Stimulated activated CD4-positive, alpha-beta T cell treated with anti-CD3 and anti-CD28 coated beads, Interleukin-12 subunit alpha, Interleukin-12 subunit beta, amount 100 ng/mL, for 4 hours (primary cell): ENCODE measurements around the gene MILR1.
"Not testable (repeated sequence)": the region's sequence is repeated elsewhere in the genome, so short reads cannot be mapped to it uniquely, and the experiment has no call there.

Experiments
- DNase-seq: peaks from one replicate; pipeline ENCODE4 v3.0.0-alpha.2; 2020

Gene MILR1, protein sequence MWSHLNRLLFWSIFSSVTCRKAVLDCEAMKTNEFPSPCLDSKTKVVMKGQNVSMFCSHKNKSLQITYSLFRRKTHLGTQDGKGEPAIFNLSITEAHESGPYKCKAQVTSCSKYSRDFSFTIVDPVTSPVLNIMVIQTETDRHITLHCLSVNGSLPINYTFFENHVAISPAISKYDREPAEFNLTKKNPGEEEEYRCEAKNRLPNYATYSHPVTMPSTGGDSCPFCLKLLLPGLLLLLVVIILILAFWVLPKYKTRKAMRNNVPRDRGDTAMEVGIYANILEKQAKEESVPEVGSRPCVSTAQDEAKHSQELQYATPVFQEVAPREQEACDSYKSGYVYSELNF

DNA sequence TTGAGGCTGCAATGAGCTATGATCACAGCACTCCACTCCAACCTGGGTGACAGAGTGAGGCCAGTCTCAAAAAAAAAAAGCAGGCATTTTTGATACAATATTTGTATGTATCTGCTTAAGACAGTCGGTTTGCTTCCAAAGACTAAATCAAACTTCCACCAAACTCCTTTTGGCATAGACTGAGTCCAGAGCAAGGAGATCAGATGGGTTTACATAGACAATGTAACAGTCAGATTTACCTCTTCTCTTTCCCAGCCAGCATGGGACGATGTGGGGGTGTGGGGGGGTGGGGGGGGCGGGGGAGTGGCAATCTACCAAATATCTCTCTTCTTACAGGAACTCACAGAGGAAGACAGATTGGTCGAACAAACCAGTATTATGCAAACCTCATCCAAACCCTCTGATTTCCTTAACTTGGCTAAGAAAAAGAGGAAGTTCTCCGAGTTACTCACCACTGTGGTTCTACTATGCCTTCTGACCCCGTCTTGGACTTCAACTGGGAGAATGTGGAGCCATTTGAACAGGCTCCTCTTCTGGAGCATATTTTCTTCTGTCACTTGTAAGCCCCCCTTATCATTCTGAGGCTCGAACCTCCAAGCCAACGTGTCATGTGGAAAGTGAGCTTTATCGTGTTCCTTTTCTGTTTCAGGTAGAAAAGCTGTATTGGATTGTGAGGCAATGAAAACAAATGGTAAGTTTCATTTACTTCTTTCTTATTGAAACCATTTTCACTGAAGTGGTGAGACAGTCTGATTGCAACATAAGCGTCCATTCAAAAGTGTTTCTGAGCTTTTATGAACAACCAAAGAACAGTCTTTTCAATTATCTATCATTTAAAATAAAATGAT, at the start of gene MILR1:
Gene MILR1, plus strand, starts transcription at position 451 of the 848 bp plus-strand sequence. Its CDS starts 54 bp downstream, at position 505.
- no peak for DNase-seq

DNA sequence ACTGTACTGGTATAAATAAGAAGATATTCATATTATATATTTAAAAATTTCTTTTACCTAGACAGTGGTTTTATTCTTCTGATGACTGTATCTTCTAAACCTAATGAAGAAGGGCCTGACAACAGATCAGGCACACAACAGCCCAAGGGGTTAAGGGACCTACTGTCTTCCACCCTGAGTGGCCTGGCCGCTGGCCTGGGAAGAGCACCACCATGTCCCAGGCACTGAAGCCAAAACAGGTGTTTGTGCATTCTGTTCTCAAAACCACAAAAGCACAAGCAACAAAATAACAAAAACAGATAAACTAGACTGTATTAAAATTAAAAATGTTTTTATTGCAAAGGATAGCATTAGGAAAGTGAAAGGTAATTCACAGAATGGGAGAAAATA, 49.2 kb upstream of the MILR1 start:
- DNase-seq, result no peak

DNA sequence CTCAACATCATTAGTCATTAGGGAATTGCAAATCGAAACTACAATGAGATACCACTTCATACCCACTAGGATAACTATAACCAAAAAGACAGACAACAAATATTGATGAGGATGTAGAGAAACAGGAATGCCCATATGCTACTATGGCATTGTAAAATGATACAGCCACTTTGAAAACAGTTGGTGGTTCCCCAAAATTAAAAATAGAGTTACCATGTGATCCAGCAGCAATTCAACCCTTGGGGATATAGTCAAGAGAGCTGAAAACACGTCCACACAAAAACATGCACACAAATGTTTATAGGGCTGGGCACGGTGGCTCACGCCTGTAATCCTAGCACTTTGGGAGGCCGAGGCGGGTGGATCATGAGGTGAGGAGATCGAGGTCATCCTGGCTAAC, 48.3 kb upstream of the MILR1 start:
- DNase-seq, result no peak

DNA sequence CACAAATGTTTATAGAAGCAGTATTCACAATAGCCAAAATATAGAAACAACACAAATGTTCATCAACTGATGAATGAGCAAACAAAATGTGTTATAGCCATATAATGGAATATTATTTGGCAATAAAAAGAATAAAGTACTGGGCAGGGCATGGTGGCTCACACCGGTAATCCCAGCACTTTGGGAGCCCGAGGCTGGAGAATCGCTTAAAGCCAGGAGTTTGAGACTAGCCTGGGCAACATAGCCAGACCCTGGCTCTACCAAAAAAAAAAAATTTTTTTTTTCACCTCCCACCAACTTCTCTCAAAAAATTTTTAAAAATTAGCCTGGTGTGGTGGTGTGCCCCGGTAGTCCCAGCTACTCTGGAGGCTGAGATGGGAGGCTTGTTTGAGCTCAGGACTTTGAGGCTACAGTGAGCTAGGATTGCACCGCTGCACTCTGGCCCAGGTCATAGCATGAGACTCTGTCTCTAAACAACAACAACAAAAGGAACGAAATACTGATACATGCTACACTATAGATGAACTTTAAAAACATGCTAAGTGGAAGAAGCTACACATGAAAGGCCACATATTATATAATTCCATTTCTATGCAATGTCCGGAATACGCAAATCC, 47.6 kb upstream of the MILR1 start:
- no peak for DNase-seq

DNA sequence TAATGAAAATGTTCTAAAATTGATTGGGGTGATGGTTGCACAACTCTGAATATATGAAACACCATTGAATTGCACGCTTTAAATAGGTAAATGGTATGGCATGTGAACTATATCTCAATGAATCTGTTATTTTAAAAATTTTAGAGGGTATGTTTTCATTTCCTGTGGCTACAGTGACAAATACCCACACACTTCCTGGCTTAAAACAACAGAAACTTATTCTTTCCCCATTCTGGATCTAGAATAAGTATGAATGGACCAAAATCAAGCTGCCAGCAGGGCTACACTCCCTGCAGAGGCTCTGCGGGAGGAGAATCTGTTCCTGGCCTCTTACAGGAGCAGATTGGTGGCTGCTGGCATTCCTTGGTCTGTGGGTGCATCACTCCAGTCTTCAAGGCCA, 47.0 kb upstream of the MILR1 start:
- DNase-seq, result no peak

DNA sequence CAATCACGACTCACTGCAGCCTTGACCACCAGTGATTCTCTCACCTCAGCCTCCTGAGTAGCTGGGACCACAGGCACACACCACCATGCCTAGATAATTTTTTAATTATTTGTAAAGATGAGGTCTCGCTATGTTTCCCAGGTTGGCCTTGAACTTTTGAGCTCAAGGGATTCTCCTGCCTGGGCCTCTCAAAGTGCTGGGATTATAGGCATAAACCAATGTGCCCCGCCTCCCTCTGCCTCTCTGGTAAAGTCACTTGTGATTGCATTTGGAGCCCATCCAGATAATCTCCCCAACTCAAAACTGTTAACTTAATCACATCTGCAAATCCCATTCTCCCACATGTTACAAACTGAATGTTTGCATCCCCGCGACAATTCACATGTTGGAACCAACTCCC, 46.4 kb upstream of the MILR1 start:
- DNase-seq, result no peak

DNA sequence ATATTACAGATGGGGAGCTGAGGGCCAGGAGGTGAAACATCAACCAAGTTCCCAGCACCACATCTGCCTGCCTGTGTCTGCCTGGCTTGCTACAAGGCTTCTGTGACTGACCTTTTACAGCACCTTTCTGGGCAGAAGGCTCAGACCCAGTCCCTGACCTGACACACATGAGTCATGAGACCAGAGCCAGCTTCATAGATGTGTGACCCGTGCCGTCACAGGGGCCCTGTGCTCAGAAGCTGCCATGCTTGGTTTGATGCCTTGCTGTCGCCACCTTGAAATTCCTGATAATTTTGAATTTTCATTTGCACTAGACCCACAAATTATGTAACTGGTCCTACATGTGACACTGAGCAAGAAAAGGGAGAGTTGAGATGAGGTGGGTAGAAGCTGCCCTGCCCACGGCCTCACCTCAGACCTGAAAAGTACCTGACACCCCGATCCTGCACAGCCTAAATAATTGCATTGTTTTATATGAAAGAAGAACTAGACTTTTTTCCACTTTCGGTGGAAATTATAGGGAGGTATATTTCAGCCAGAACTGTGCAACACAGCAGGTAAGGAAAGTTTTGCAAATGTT, 44.9 kb upstream of the MILR1 start:
- DNase-seq, result no peak

DNA sequence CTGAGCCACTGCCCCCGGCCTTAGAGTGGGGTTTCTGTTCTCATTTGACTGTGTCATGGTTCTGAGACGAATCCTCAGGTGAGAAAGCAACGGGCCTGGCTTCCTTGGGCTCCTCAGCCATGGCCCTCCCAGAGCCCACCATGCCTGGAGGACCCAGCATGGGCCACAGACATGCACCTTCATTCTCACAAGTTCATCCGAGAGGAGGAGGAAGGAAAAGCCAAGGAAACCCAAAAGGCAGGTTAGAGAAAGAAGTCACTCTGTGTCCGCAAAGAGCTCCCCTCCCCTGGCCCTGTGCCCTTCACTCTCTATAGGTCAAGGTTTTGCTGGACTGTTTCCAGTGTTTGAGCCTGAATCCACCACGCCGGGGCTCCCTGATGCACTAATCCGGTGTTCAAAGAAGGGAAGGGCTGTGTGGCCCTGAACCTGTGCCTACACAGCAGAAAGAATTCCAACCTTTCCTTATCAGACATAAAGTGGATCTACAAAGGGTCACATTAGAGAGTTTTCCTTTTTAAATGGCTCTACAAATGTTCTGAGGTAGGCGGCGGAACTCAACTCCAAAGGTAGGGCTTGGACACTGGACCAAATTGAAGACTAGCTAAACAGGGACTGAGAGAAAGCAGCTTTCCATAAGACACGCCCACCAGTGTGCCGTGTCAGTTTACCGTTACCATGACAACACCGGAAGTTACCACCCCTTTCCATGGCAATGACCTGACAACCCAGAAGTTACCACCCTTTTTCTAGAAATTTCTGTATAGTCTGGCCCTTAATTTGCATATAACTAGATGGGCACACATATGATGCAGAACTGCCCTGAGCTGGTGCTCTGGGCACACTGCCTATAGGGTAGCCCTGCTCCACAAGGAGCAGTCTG, 42.4 kb upstream of the MILR1 start:
- DNase-seq, result no peak

DNA sequence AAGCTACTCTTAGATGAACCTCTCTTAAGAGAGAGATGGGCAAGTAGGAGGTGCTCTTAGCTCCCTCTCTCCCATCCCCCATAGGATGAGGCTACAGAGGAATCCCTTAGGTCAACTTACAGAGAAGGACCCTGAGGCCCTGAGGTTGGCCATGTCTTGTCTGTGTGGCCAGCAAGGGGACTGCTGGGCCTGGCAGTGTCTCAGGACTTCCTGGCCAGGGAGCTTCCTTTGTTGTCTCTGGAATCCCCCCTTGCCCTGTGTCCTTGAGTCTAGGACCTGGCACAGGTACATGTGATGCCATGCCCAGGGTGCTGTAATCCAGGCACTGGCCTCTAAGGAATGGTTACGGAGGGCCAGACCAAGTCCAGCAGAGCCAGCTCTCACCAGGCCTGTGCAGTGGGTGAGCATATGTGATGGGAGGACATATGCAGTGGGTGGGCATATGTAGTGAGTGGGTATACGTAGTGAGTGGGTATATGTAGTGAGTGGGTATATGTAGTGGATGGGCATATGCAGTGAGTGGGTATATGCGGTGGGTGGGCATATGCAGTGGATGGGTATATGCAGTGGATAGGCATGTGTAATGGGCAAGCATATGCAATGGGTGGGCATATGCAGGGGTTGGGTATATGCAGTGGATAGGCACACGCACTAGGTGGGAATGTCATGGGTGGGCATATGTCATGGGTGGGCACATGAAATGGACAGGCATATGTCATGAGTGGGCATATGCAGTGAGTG, 38.0 kb upstream of the MILR1 start:
- DNase-seq, result no peak

DNA sequence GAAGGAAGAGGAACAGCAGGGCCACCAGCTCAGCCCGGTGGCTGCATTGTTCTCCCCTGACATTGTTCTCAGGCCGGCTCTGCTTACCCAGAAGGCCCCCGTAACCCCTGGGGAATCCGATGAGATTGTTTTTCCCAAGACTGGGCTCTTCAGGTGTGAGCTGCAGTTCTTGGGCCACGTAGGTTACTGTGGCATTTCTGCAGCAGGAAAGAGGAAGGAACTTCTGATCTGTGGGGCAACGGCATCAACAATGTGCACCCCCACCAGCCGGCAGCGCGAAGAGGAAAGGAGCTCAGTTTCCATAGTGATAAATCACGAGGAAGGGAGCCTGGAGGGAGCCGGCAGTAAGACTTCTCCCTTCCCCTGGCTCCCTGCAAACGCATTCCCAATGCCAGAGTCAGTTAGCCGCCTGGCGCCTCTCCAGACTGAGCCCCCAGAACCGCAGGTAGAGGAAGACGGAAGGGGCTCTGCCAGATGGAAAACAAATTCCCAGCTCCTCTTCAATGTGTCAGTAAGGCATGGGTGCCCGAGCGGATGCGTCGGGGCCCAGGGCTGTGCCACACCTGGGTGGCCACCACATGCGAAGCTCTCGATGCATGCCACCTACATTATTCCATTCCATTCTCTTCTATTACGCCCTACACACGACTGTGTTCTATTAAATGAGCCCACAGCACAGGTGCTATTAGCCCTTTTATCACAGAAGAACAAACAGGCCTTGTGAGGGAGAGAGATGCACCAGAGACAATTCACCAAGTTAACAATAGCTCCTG, 36.7 kb upstream of the MILR1 start:
- no peak for DNase-seq

DNA sequence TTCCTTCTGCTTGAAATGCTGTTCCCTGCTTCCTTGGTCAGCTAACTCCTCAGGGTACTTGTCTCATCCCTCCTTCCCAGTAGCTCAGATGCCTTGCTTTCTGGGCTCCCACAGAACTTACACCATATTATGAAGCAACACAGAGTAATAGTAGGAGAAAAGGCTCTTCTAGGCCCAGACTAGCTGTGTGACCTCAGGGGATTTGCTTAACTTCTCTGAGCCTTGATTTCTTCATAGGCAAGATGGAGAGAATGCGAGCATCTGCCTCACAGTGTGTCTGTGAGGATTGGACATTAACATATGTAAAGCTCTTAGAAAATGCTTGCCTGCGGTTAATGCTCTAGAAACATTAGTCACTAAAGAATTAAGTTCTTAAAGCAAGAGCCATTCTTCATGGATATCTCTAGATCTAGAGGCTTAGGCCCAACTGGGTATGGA, 36.0 kb upstream of the MILR1 start:
- no peak for DNase-seq

DNA sequence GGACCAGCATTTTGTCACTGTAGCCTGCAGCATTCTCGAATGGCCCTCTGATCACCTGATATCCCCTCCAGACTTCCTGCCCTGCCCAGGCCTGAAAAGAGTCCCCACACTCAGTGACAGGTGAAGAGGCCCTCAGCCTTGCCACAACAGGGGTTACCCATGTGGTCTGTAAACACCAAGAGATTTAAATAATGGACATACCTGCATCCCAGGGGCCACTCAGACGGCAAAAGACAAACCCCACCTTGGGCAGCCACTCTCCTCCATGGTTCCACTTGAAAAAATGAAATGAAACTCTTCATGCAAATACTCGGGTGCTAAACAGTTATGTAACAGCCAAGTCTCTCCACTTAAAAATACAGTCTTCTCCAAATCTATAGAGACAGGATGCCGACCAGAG, 35.4 kb upstream of the MILR1 start:
- DNase-seq, result no peak

DNA sequence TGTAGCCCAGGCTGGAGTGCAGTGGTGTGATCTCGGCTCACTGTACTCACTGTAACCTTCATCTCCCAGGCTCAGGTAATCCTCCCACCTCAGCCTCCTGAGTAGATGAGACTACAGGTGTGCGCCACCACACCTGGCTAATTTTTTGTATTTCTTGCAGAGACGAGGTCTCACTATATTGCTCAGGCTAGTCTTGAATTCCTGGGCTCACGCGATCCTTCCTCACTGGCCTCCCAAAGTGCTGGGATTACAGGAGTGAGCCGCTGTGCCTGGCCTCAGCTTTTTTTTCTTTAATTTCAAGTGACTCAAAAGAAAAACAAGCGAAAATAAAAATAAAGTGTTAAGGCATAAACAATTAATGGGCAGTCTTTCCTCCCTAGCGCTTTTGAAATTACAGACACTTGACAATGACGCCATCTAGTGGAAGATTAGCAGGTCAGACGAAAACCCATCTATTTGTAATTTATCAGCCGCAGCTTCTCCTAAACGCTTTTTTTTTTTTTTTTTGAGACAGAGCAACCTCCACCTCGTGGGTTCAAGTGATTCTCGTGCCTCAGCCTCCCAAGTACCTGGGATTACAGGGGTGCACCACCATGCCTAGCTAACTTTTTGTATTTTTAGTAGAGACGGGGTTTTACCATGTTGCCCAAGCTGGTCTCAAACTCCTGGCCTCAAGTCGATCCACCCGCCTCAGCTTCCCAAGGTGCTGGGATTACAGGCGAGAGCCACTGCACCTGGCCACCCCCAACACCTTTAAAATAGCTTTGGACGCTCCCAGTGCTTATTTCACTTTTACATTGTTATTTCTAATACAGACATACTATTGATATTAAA, 30.2 kb upstream of the MILR1 start:
- DNase-seq, result no peak

DNA sequence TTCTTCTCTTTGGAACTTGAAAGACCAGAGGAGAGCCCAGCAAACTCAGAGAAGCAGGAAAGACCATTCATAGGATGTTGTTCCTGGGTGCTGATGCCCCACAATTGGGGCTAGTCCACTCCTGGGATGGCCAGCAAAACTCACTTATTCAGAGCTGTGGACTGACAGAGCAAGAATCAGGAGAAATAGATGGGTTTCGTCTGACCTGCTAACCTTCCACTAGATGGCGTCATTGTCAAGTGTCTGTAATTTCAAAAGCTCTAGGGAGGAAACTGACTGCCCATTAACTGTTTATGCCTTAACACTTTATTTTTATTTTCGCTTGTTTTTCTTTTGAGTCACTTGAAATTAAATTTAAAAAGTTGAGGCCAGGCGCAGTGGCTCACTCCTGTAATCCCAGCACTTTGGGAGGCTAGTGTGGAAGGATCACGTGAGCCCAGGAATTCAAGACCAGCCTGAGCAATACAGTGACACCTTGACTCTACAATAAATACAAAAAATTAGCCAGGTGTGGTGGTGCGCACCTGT, 28.7 kb upstream of the MILR1 start:
- no peak for DNase-seq

DNA sequence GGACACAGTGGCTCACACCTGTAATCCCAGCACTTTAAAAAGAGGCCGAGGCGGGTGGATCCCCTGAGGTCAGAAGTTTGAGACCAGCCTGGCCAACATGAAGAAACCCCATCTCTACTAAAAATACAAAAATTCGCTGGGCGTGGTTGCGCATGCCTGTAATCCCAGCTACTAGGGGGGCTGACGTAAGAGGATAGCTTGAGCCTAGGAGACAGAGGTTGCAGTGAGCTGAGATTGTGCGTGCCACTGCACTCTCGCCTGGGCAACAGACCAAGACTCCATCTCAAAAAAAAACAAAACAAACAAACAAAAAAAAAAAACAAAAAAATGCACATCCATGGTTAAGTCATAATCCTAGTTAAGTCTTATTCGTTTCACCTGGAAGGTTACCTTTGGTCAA, 26.8 kb upstream of the MILR1 start:
- not testable (repeated sequence) for DNase-seq

DNA sequence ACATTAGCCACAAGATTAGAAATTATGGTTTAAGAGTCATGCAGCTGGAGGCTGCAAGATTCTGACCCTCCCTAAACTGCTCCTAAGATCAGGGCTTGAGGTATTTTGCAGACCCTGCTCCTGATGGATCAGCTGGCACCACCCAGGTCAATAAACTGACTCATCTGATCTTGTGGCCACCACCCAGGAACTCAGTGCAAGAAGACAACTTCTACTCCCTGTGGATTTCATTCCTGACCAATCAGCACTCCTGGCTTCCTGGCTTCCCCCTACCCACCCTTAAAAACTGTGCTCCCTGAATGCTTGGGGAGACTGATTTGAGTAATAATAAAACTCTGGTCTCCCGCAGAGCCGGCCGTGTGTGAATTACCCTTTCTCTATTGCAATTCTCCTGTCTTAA, 25.0 kb upstream of the MILR1 start:
- no peak for DNase-seq

DNA sequence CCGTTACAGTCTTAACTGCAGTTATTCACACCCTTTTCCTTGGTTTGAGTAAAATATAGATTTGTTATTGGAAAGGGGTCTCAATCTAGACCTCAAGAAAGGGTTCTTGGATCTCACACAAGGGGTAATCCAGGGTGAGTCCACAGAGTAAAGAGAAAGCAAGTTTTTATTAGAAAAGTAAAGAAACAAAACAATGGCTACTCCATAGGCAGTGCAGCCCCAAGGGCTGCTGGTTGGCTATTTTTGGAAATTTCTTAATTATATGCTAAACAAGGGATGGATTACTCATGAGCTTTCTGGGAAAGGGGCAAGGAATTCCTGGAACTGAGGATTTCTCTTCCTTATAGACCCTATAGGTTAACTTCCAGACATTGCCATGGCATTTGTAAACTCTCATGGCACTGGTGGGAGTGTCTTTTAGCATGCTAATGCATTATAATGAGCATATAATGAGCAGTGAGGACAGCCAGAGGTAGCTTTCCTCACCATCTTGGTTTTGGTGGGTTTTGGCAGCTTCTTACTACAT, 24.5 kb upstream of the MILR1 start:
- DNase-seq, result no peak

DNA sequence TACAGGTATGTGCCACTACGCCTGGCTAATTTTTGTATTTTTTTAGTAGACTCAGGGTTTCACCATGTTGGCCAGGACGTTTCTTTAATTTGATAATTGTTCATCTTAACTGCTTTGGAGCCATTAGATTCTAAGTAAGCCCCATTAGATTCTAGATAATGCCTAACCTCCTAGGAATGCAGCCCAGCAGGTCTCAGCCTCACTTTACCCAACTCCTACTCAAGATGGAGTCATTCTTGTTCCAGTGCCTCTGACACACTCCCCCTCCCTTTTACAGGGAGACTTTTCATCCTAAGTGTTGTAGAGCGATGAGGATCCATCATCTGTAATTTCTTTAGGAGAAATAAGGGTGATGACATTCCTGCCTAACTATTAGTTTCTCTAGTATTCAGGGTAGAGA, 23.7 kb upstream of the MILR1 start:
- no peak for DNase-seq

DNA sequence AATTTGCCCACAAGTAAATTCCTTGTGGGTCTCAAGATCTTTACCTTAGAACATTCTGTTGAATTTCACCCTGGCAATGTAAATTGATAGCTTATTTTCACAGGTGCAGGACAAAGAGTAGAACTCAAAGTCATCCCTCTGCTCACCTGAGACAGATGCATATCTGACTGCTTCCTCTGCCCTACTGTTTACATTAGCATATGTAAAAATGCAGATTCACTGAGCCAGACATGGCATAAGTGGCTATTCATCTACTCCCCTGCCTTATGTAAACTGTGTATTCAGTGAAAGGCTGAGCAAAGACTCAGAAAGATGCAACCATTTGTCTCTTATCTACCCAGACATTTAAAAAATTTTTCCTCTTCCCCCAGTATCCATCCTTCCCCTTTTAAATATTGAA, 22.3 kb upstream of the MILR1 start:
- no peak for DNase-seq
